GM21529 (cell line): ENCODE results near the gene EXOC4.

Experiments
- ATAC-seq: cut with Tn5 transposase; IDR thresholded peaks from one replicate; pipeline ENCODE4 v1.9.1; 2021; ENCODE audit not compliant: unreplicated experiment

Gene EXOC4

GRCh38 chr7:133564484-133564883 lies 311.6 kb downstream of the EXOC4 start:
- ATAC-seq: no peak

- no peak for ATAC-seq
Measured at GRCh38 chr7:133568544-133568943, 315.7 kb downstream of the EXOC4 start.

- ATAC-seq: no peak
Measured at GRCh38 chr7:133570321-133570720, 317.4 kb downstream of the EXOC4 start.

DNA sequence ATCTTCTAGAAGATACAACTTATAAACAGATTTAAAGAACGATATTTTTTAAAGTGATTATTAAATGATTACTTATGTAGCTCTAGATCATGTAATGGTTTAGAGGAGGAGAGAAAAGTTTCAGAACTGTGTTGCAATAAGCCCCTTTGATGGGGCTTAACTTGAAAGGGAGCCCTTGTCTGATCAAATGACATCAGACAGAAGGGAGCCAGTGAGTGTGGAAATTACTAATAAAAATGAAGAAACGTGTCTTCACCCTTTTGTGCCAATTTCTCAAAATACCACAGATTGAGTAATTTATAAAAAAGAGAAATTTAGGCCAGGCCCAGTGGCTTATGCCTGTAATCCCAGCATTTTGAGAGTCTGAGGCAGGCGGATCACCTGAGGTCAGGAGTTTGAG lies 318.2 kb downstream of the EXOC4 start:
- ATAC-seq: no peak

GRCh38 chr7:133572087-133572486 lies 319.2 kb downstream of the EXOC4 start:
- ATAC-seq: no peak

DNA sequence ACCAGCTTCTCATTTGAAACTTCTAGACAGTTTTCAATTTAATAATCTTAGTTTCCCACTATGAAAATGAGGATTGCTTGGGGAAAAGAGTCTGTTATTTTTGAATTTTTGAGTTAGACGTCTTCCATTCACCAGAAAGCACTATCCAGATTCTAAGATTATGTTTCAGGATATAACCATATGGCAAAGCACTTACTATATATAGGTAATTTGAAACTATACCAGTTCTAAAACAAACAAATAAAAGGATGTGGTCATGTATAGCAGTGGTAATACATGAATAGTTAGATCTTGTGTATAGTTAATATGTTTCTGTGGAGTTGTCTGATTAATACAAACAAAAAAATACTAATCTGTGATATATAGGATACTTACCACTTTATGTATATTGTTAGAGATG lies 320.0 kb downstream of the EXOC4 start:
- no peak for ATAC-seq

DNA sequence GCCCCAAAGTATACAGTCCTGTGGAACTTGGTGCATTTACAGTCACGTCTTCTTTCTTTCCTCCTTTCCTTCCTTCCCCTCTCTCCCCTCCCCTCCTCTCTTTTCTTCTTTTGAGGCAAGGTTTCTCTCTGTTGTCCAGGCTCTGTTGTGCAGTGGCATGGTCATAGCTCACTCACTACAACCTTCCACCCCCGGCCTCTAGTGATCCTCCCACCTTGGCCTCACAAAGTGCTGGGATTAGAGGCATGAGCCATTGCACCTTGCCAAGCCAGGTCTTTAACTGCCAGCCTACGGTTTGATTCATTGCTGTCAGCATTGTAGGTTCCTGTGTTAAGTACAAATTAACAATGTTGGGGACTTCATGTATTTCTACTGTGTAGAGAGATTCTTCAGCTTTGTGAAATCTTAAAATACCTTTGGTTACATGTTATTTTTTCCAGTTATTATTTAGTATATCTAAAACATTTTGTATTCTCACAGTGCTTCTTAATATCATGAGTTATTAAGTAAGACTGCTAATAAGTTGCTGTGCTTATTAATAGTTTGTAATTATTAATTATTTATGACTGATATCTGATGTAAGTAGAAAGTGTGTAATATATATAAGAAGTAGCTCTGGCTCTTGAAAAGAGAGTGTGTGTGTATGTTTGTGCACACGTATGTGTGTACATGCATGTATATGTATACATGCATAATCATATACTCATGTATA lies 320.8 kb downstream of the EXOC4 start:
- no peak for ATAC-seq

- no peak for ATAC-seq
Measured at GRCh38 chr7:133575726-133576440, 323.0 kb downstream of the EXOC4 start.

- ATAC-seq: no peak
Measured at GRCh38 chr7:133576612-133577168, 323.8 kb downstream of the EXOC4 start.

GRCh38 chr7:133582766-133583523 lies 330.1 kb downstream of the EXOC4 start:
- no peak for ATAC-seq

DNA sequence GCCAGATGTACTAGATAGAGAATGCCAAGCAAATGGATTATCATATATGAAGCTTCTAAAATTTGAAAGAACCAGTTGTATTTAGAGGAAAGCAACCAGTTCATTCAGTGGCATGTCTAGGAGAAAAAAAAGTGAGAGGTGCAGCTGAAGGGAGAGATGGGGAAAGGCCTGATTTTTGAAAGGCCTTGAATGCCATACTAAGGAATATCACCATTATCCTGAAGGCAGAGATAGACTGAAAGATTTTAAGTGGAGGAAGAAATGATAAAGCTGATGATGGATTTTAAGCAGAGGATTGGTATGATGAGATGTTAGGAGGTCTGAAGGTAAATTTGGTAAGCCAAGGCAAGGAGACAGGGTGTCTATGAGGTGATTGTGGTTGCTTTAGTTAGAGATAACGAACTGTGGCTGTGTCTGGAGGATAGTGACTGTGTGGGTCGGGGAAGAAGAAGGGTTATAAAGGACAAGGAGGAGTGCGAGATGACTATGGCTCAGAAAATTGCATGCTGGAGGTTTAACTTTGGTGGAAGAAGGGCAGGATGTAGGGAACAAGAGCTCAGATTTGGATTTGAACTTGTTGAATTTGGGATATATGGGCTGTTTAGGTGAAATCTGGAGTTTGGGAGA lies 330.8 kb downstream of the EXOC4 start:
- ATAC-seq: no peak

DNA sequence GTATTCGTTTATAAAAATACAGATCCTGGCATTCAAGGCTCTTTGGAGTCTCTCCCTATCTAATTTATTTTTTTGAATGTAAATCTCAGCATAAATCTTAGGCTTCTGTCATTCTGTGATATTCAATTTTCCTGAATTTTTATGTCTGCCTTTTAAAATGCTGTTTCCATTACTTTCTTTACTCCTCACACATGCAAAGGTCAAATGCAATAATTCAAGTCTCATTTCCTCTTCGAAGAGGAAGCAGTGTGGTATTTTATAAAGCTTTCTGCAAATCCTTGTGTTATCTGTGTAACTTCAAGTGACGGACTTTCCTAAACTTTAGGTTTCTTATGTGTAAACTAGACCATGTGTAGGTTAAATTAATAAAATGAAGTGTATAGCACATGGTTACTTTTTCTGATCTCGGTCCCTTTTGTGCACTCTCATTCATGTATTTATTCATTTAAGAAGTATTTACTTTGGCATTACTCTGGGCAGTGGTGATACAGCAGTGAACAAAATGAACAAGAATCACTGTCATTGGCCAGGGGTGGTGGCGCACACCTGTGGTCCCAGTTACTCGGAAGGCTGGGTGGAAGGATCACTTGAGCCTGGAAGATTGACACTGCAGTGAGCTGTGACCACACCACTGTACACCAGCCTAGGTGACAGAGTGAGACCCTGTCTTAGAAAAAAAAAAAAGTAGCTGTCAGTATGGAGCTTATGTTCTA lies 332.2 kb downstream of the EXOC4 start:
- ATAC-seq: no peak

DNA sequence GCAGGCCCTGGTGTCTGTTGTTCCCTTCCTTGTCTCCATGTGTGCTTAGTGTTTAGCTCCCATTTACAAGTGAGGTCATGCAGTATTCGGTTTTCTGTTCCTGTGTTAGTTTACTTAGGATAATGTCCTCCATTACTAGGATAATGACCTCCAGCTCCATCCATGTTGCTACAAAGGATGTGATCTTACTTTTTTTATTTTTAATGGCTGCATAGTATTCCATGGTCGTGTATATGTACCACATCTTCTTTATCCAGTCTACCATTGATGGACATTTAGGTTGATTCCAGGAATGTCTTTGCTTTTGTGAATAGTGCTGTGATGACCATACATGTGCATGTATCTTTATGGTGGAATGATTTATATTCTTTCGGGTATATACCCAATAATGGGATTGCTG lies 333.4 kb downstream of the EXOC4 start:
- ATAC-seq: no peak

DNA sequence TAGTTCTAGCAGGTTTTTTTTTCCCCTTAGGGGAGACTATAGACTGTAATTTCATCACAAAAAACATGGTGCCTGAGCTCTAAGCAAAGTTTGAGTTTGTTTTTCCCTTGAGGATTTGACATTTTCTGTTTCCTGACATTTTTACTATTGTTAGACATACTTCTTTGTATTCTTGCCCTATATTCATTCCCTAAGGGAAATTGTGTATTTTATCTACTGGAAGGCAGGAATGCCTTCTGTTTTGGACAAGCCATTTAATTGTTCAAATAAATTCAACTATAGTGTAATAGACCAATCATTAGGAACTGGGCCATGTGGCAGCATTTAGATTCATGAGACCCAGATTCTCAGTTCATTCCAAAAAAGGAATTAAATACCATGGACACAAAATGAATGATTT lies 335.0 kb downstream of the EXOC4 start:
- ATAC-seq: no peak

DNA sequence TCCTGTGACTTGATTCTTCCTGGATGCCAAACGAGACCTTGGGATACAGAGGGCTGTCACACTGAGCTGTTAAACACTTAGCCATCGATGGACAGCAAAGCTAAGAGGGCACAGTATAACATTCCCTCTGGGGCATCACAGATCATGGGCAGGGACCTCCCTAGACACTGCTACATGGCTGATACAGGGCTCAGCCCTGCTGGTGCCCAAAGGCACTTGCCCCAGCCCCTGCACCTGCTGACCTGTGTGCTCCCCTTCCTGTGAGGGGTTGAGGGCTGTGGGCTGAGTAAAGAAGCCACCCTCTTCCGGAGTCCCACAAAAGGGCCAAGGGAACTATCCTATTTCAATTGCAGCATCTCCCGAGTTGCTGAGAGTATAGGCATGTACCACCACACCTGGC lies 337.9 kb downstream of the EXOC4 start:
- no peak for ATAC-seq

GRCh38 chr7:133591704-133592340 lies 338.9 kb downstream of the EXOC4 start:
- ATAC-seq: no peak

- ATAC-seq: no peak
Measured at GRCh38 chr7:133593561-133593960, 340.7 kb downstream of the EXOC4 start.

- ATAC-seq: no peak
Measured at GRCh38 chr7:133601617-133602016, 348.7 kb downstream of the EXOC4 start.

DNA sequence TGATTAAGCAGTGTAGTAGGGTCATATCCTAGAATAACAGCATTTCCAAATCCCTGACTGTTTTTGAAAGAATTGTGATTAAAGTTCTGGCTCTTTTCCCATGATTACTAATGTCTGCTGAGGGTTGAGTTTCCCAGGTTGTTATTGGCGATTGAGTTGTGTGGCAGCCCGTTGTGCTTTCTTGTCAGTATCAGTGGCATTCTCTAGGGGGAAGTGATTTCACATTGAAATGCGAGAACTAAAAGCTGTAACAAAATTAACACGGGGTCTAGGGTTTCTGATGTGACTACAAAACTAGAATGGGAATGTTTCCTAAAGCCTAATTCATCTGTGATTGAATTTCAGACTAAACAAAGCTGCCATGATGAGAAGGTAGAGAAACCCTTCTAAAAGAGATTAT lies 349.4 kb downstream of the EXOC4 start:
- no peak for ATAC-seq

DNA sequence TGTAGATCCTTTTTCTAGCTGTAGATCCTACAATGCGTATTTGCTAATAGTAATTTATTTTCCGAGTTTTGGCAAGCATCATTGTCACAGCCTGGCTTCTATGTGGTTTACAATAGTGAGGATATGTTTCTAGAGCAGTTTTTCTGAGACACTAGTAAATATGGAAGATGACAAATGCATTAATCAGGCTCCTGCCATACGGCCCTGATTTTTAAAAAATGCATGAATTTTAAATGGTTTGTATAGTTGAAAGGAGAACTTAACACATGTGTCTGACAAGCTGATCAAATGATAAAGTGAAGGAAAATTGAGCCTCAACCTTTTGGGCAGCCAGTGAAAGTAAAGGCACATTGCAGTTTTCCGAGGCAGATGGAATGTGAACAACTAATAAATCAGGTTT lies 354.1 kb downstream of the EXOC4 start:
- ATAC-seq: no peak
